ENCODE data around the gene FOXR2.

Gene FOXR2, protein sequence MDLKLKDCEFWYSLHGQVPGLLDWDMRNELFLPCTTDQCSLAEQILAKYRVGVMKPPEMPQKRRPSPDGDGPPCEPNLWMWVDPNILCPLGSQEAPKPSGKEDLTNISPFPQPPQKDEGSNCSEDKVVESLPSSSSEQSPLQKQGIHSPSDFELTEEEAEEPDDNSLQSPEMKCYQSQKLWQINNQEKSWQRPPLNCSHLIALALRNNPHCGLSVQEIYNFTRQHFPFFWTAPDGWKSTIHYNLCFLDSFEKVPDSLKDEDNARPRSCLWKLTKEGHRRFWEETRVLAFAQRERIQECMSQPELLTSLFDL

GRCh38 chrX:55623100-55623499 is at the start of gene FOXR2:
FOXR2 (plus strand) TSS chrX:55623400; CDS start chrX:55623712, 312 bp downstream.
- no peaks in the 10 kb centered on the region for H3K9me3 Mint-ChIP-seq
- H3K27ac Mint-ChIP-seq (ENCODE audit: low read depth): no peak within 1 kb of the TSS
- H3K4me3 Mint-ChIP-seq: no peak within 1 kb of the TSS
- peaks cover 34% of the 10 kb centered on the region for H3K27me3 Mint-ChIP-seq
- no peaks in the 10 kb centered on the region for H3K36me3 Mint-ChIP-seq (ENCODE audit: insufficient read depth)
- H3K4me1 Mint-ChIP-seq: no peaks in the 10 kb centered on the region
- no peak for DNase-seq (ENCODE audit: low spot score in 2 of 2)
- ATAC-seq (replicated peaks; ENCODE audit: extremely low read depth, poor library complexity, severe bottlenecking): no peak

DNA sequence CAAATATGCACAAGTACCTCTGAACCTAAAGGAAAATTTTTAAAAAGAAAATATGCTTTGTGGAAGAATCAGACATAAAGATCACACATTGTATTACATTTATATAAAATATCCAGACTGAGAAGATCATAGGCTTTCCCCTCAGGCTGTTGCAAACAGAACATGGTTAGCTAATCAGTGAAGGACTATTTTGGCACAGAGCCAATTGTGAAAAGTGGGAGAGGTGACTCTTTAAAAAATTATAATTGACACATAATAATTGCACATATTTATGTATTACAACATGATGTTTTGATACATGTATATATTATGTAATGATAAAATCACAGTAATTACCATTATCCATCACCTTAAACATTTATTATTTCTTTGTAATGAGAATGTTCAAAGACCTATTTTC is 44.1 kb upstream of the FOXR2 start:
- no peak for DNase-seq (ENCODE audit: low spot score in 2 of 2)
- no peaks in the 10 kb centered on the region for H3K27me3 Mint-ChIP-seq
- no peak overlapping the region for H3K27ac Mint-ChIP-seq (ENCODE audit: low read depth)
- ATAC-seq (replicated peaks; ENCODE audit: extremely low read depth, poor library complexity, severe bottlenecking): no peak
- peaks cover 6% of the 10 kb centered on the region for H3K9me3 Mint-ChIP-seq
- H3K36me3 Mint-ChIP-seq (ENCODE audit: insufficient read depth): no peaks in the 10 kb centered on the region
- no peak overlapping the region for H3K4me3 Mint-ChIP-seq
- H3K4me1 Mint-ChIP-seq: no peaks in the 10 kb centered on the region

DNA sequence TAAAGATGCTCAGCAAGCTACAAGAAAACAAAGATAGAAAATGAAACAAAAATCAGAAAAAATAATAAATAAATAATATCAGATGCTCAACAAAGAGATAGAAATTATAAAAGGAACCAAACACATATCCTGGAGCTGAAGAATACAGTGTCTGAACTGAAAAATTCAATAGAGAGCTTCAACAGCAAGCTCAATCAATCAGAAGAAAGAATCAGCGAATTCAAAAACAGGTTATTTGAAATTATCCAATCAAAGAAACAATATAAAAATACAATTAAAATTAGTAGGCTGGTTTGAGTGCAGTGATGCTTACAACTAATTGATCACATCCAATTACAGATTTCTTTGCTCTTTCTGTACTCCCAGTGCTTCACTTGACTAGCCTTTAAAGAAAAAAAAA is 40.8 kb upstream of the FOXR2 start:
- H3K4me3 Mint-ChIP-seq: no peak overlapping the region
- H3K9me3 Mint-ChIP-seq: peaks cover 6% of the 10 kb centered on the region
- no peaks in the 10 kb centered on the region for H3K36me3 Mint-ChIP-seq (ENCODE audit: insufficient read depth)
- no peaks in the 10 kb centered on the region for H3K4me1 Mint-ChIP-seq
- no peak overlapping the region for H3K27ac Mint-ChIP-seq (ENCODE audit: low read depth)
- peaks cover 7% of the 10 kb centered on the region for H3K27me3 Mint-ChIP-seq
- no peak for DNase-seq (ENCODE audit: low spot score in 2 of 2)
- no peak for ATAC-seq (replicated peaks; ENCODE audit: extremely low read depth, poor library complexity, severe bottlenecking)

- no peak overlapping the region for H3K27ac Mint-ChIP-seq (ENCODE audit: low read depth)
- H3K4me3 Mint-ChIP-seq: no peak overlapping the region
- H3K9me3 Mint-ChIP-seq: no peaks in the 10 kb centered on the region
- no peaks in the 10 kb centered on the region for H3K36me3 Mint-ChIP-seq (ENCODE audit: insufficient read depth)
- H3K27me3 Mint-ChIP-seq: no peaks in the 10 kb centered on the region
- H3K4me1 Mint-ChIP-seq: no peaks in the 10 kb centered on the region
- DNase-seq (ENCODE audit: low spot score in 2 of 2): no peak
- no peak for ATAC-seq (replicated peaks; ENCODE audit: extremely low read depth, poor library complexity, severe bottlenecking)
Measured at GRCh38 chrX:55593296-55593695, 29.9 kb upstream of the FOXR2 start.

DNA sequence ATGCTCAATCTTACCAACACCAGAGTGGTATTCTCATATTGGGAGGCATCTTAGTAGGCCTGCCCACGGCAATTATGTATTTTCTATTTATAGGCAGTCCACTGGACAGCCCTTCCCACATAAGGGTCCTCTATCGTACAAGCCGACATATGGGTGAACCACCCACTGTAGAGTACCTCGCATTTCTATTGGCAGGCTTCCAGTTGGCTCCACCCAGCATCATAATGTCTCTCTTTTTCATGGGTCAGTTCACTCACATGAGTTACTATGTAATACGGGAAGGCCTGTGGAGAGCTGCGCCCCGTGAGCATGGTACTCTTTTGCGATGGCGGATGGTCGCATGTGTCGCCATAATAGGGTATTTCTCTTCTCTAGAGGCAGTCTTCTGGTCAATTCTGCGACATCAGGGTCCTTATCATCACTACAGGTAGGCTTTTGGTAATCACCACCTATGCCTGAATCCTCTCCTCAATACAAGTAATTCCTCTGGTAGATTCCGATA is 29.4 kb upstream of the FOXR2 start:
- Mint-ChIP-seq H3K27me3 (no peaks in the 10 kb centered on the region), H3K4me1 (no peaks in the 10 kb centered on the region), H3K9me3 (no peaks in the 10 kb centered on the region), H3K4me3 (no peak overlapping the region), H3K27ac (ENCODE audit: low read depth) (no peak overlapping the region), H3K36me3 (ENCODE audit: insufficient read depth) (no peaks in the 10 kb centered on the region)
- ATAC-seq (replicated peaks; ENCODE audit: extremely low read depth, poor library complexity, severe bottlenecking) (no peak), DNase-seq (ENCODE audit: low spot score in 2 of 2) (no peak)

GRCh38 chrX:55598333-55598732 is 24.9 kb upstream of the FOXR2 start:
- H3K9me3 Mint-ChIP-seq: no peaks in the 10 kb centered on the region
- peaks cover 24% of the 10 kb centered on the region for H3K27me3 Mint-ChIP-seq
- no peaks in the 10 kb centered on the region for H3K36me3 Mint-ChIP-seq (ENCODE audit: insufficient read depth)
- DNase-seq (ENCODE audit: low spot score in 2 of 2): no peak
- no peak overlapping the region for H3K27ac Mint-ChIP-seq (ENCODE audit: low read depth)
- no peak overlapping the region for H3K4me3 Mint-ChIP-seq
- no peak for ATAC-seq (replicated peaks; ENCODE audit: extremely low read depth, poor library complexity, severe bottlenecking)
- H3K4me1 Mint-ChIP-seq: no peaks in the 10 kb centered on the region

- H3K4me3 Mint-ChIP-seq: no peak overlapping the region
- no peaks in the 10 kb centered on the region for H3K36me3 Mint-ChIP-seq (ENCODE audit: insufficient read depth)
- no peak overlapping the region for H3K27ac Mint-ChIP-seq (ENCODE audit: low read depth)
- peaks cover 16% of the 10 kb centered on the region for H3K27me3 Mint-ChIP-seq
- no peaks in the 10 kb centered on the region for H3K9me3 Mint-ChIP-seq
- DNase-seq (ENCODE audit: low spot score in 2 of 2) (no peak), ATAC-seq (replicated peaks; ENCODE audit: extremely low read depth, poor library complexity, severe bottlenecking) (no peak)
- no peaks in the 10 kb centered on the region for H3K4me1 Mint-ChIP-seq
Measured at GRCh38 chrX:55619547-55619946, 3.7 kb upstream of the FOXR2 start.

DNA sequence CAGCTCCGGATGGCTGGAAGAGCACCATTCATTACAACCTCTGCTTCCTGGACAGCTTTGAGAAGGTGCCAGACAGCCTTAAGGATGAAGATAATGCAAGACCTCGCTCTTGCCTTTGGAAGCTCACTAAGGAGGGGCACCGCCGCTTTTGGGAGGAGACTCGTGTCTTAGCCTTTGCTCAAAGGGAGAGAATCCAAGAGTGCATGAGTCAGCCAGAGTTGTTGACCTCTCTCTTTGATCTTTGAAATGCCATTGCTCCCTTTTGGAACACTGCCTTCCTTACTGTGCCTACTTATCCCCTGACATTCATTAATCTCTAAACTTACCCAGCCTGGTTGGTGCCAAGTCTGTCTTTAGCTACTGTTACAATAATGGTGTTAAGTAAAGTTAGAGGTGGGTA is 1.2 kb downstream of the FOXR2 start:
- Mint-ChIP-seq H3K4me3 (no peak overlapping the region), H3K27me3 (peaks cover 43% of the 10 kb centered on the region), H3K9me3 (no peaks in the 10 kb centered on the region), H3K27ac (ENCODE audit: low read depth) (no peak overlapping the region), H3K4me1 (no peaks in the 10 kb centered on the region), H3K36me3 (ENCODE audit: insufficient read depth) (no peaks in the 10 kb centered on the region)
- no peak for ATAC-seq (replicated peaks; ENCODE audit: extremely low read depth, poor library complexity, severe bottlenecking)
- no peak for DNase-seq (ENCODE audit: low spot score in 2 of 2)

DNA sequence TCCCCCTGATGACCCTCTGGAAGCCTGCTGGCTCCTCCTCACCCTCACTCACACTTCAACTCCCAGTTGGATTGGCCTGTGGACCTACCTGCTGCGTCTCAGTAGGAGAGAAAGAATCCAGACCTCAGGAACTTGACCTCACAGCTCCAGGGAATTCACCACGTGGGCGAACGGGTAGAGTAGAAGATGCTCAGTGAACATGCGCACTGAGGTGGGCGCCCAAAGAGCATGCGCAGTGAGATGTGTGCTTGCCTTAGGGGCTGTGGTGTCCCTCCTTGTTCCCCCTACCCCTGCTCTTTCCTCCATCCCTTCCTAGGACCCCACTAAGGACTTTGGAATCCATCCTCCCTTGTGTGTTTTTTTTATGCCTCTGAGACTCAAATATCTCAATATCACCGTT is 12.9 kb downstream of the FOXR2 start:
- ATAC-seq (replicated peaks; ENCODE audit: extremely low read depth, poor library complexity, severe bottlenecking) (no peak), DNase-seq (ENCODE audit: low spot score in 2 of 2) (no peak)
- Mint-ChIP-seq H3K4me3 (no peak overlapping the region), H3K9me3 (no peaks in the 10 kb centered on the region), H3K27ac (ENCODE audit: low read depth) (no peak overlapping the region), H3K4me1 (no peaks in the 10 kb centered on the region), H3K27me3 (no peaks in the 10 kb centered on the region), H3K36me3 (ENCODE audit: insufficient read depth) (no peaks in the 10 kb centered on the region)

DNA sequence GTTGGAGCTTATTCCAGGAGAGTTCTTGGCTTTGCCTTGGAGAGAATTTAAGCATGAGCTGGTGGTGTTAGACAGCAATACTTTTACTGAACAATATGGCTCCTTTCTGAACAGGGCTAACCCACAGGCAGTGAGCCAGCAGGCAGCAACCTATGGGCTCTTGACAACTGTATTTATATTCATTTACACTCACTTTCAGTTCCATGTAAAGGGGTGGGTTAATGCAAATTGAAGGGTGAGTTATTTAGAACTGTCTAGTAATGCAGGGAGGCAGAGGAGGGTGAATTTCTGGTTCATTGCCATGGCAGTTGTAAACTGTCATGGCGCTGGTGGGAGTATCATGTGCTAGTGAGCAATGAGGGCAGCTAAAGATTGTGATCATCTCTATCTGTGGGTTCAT is 15.7 kb downstream of the FOXR2 start:
- H3K4me3 Mint-ChIP-seq: no peak overlapping the region
- H3K27me3 Mint-ChIP-seq: peaks cover 8% of the 10 kb centered on the region
- H3K36me3 Mint-ChIP-seq (ENCODE audit: insufficient read depth): no peaks in the 10 kb centered on the region
- no peak for ATAC-seq (replicated peaks; ENCODE audit: extremely low read depth, poor library complexity, severe bottlenecking)
- no peak overlapping the region for H3K27ac Mint-ChIP-seq (ENCODE audit: low read depth)
- no peak for DNase-seq (ENCODE audit: low spot score in 2 of 2)
- H3K9me3 Mint-ChIP-seq: no peaks in the 10 kb centered on the region
- no peaks in the 10 kb centered on the region for H3K4me1 Mint-ChIP-seq

DNA sequence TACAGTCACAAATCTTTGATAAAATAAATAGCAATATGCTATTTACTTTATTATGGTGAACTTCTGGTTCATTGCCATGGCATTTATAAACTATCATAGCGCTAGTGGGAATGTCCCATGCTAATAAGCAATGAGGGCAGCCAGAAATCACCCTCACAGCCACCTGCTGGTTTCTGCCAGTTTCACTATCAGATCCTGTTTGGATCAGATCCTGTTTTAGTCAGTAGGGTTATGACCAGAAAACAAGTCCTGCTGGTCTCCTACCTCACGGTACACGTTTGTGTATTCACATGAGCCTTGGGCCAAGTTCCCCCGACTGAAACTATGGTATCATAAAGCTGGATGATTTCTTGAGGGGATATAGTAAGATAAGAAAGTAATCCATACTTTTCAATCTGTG is 17.7 kb downstream of the FOXR2 start:
- DNase-seq (ENCODE audit: low spot score in 2 of 2) (no peak), ATAC-seq (replicated peaks; ENCODE audit: extremely low read depth, poor library complexity, severe bottlenecking) (no peak)
- H3K4me3 Mint-ChIP-seq: no peak overlapping the region
- H3K27ac Mint-ChIP-seq (ENCODE audit: low read depth): no peak overlapping the region
- no peaks in the 10 kb centered on the region for H3K36me3 Mint-ChIP-seq (ENCODE audit: insufficient read depth)
- H3K27me3 Mint-ChIP-seq: peaks cover 8% of the 10 kb centered on the region
- H3K4me1 Mint-ChIP-seq: no peaks in the 10 kb centered on the region
- no peaks in the 10 kb centered on the region for H3K9me3 Mint-ChIP-seq

DNA sequence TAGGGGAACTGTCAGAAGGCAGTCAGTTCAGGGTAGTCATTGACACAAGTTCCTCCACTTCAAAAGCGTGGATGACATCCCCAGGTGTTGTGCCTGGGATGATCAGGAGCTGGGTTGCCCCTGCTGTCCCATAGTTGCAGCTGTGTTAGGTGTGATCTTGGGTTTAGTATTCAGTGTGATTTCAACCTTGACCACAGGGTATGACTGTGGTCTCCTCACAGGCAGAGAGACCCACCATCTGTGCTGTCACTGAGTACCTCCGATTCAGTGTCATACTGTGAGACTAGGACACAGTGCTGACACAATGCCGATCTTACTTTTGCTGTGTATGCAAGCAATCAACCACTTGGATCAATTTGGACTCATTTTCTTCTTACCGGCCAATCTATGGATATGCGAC is 25.2 kb downstream of the FOXR2 start:
- Mint-ChIP-seq H3K4me1 (no peaks in the 10 kb centered on the region), H3K27ac (ENCODE audit: low read depth) (no peak overlapping the region), H3K9me3 (no peaks in the 10 kb centered on the region), H3K27me3 (no peaks in the 10 kb centered on the region), H3K36me3 (ENCODE audit: insufficient read depth) (no peaks in the 10 kb centered on the region), H3K4me3 (no peak overlapping the region)
- DNase-seq (ENCODE audit: low spot score in 2 of 2): no peak
- ATAC-seq (replicated peaks; ENCODE audit: extremely low read depth, poor library complexity, severe bottlenecking): no peak

DNA sequence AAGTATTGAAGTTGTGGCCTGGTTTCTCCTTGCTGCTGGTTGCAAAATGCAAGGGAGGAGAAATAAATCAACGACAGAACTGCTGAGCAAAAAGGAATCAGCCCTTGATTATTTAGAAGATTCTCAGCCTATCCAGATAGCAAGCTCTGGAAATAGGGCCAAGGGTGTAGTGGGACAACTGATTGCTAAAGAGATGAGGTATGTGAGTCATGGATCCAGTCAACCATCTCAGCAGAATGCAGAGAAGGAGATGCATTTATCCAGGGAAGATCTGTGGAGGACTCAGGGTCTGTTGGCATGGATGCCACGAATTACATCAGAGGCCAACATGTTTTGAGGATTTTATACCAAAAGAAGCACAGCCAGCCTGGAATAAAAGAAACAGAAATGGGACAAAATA is 36.7 kb downstream of the FOXR2 start:
- Mint-ChIP-seq H3K36me3 (ENCODE audit: insufficient read depth) (no peaks in the 10 kb centered on the region), H3K27ac (ENCODE audit: low read depth) (no peak overlapping the region), H3K27me3 (peaks cover 23% of the 10 kb centered on the region), H3K4me3 (no peak overlapping the region), H3K9me3 (no peaks in the 10 kb centered on the region), H3K4me1 (no peaks in the 10 kb centered on the region)
- DNase-seq (ENCODE audit: low spot score in 2 of 2) (no peak), ATAC-seq (replicated peaks; ENCODE audit: extremely low read depth, poor library complexity, severe bottlenecking) (no peak)

All from central memory CD8-positive, alpha-beta T cell (primary cell).